NCI-H446 treated with DMSO at 0.1 percent for 48 hours (cell line): ENCODE results near the gene HIF3A.
"Not testable (repeated sequence)": the region's sequence is repeated elsewhere in the genome, so short reads cannot be mapped to it uniquely, and the experiment has no call there.

Experiments
- DNase-seq: peaks from one replicate; lab custom pipeline; 2025; lab: John Stamatoyannopoulos, UW

Gene HIF3A

GRCh38 chr19:46361915-46362314 is 65.1 kb downstream of the HIF3A start:
- DNase-seq = no peak

GRCh38 chr19:46364359-46364758 is 67.5 kb downstream of the HIF3A start:
- no peak for DNase-seq

- no peak for DNase-seq
Measured at GRCh38 chr19:46365561-46365960, 68.7 kb downstream of the HIF3A start.

GRCh38 chr19:46366620-46367292 is 69.9 kb downstream of the HIF3A start:
- no peak for DNase-seq

- no peak for DNase-seq
Measured at GRCh38 chr19:46367426-46367825, 70.6 kb downstream of the HIF3A start.

- no peak for DNase-seq
Measured at GRCh38 chr19:46368116-46368515, 71.3 kb downstream of the HIF3A start.

- no peak for DNase-seq
Measured at GRCh38 chr19:46369817-46370216, 73.0 kb downstream of the HIF3A start.

- DNase-seq = no peak
Measured at GRCh38 chr19:46371371-46371901, 74.6 kb downstream of the HIF3A start.

- DNase-seq = peak; percentile 22
Measured at GRCh38 chr19:46372901-46373490, 76.2 kb downstream of the HIF3A start.

- peak; percentile 96 for DNase-seq
Measured at GRCh38 chr19:46373491-46374359, 76.9 kb downstream of the HIF3A start.

GRCh38 chr19:46374536-46375475 is 78.0 kb downstream of the HIF3A start:
- DNase-seq = no peak

GRCh38 chr19:46375476-46376067 is 78.7 kb downstream of the HIF3A start:
- not testable (repeated sequence) for DNase-seq

- no peak for DNase-seq
Measured at GRCh38 chr19:46376241-46377153, 79.7 kb downstream of the HIF3A start.

GRCh38 chr19:46378268-46378667 is 81.4 kb downstream of the HIF3A start:
- DNase-seq = peak; percentile 87

GRCh38 chr19:46380690-46381089 is 83.8 kb downstream of the HIF3A start:
- DNase-seq = no peak

- DNase-seq = no peak
Measured at GRCh38 chr19:46381346-46381745, 84.5 kb downstream of the HIF3A start.

GRCh38 chr19:46381756-46382345 is 85.0 kb downstream of the HIF3A start:
- DNase-seq = peak; percentile 69

- no peak for DNase-seq
Measured at GRCh38 chr19:46383171-46383815, 86.5 kb downstream of the HIF3A start.

- DNase-seq = no peak
Measured at GRCh38 chr19:46383846-46384245, 87.0 kb downstream of the HIF3A start.
